ENCODE results near the gene ZNRD2.

The ZNRD2 gene

GRCh38 chr11:65589444-65590239 is 19.4 kb downstream of the ZNRD2 start:
- WGBS, 2 experiments, result 74 to 76% methylated on average over 9 of the region's 9 CpGs
- Histone ChIP-seq H3K27me3 (ENCODE audit: control insufficient read depth, insufficient read depth, low read length, poor library complexity, severe bottlenecking) (peaks cover 63% of the 10 kb centered on the region), H3K27ac (ENCODE audit: insufficient read depth, low read depth, low read length, poor library complexity, severe bottlenecking) (no peak overlapping the region), H3K9me3 (ENCODE audit: control insufficient read depth, low read length) (no peaks in the 10 kb centered on the region), H3K36me3 (ENCODE audit: control insufficient read depth, insufficient read depth, low read length) (no peaks in the 10 kb centered on the region), H3K4me1 (ENCODE audit: control insufficient read depth, insufficient read depth, low read length) (peaks cover 22% of the 10 kb centered on the region), H3K4me3 (ENCODE audit: insufficient read depth, low read depth, low read length) (no peak overlapping the region)

GRCh38 chr11:65590240-65590738 is 20.0 kb downstream of the ZNRD2 start:
- H3K27me3 ChIP-seq (ENCODE audit: control insufficient read depth, insufficient read depth, low read length, poor library complexity, severe bottlenecking), result peaks cover 57% of the 10 kb centered on the region
- 88 to 90% methylated on average over 8 of the region's 8 CpGs for WGBS, 2 experiments
- H3K9me3 ChIP-seq (ENCODE audit: control insufficient read depth, low read length), result no peaks in the 10 kb centered on the region
- no peaks in the 10 kb centered on the region for H3K36me3 ChIP-seq (ENCODE audit: control insufficient read depth, insufficient read depth, low read length)
- peaks cover 22% of the 10 kb centered on the region for H3K4me1 ChIP-seq (ENCODE audit: control insufficient read depth, insufficient read depth, low read length)
- no peak overlapping the region for H3K4me3 ChIP-seq (ENCODE audit: insufficient read depth, low read depth, low read length)
- no peak overlapping the region for H3K27ac ChIP-seq (ENCODE audit: insufficient read depth, low read depth, low read length, poor library complexity, severe bottlenecking)

- H3K27me3 ChIP-seq (ENCODE audit: control insufficient read depth, insufficient read depth, low read length, poor library complexity, severe bottlenecking), result peaks cover 45% of the 10 kb centered on the region
- 5% methylated on average over 106 of the region's 106 CpGs for WGBS, 2 experiments
- no peak overlapping the region for H3K27ac ChIP-seq (ENCODE audit: insufficient read depth, low read depth, low read length, poor library complexity, severe bottlenecking)
- H3K9me3 ChIP-seq (ENCODE audit: control insufficient read depth, low read length), result no peaks in the 10 kb centered on the region
- no peaks in the 10 kb centered on the region for H3K36me3 ChIP-seq (ENCODE audit: control insufficient read depth, insufficient read depth, low read length)
- H3K4me3 ChIP-seq (ENCODE audit: insufficient read depth, low read depth, low read length), result peak overlapping the region; percentile 49
- H3K4me1 ChIP-seq (ENCODE audit: control insufficient read depth, insufficient read depth, low read length), result peaks cover 17% of the 10 kb centered on the region
Observed at GRCh38 chr11:65591939-65592857, 21.9 kb downstream of the ZNRD2 start.

- no peak overlapping the region for H3K27ac ChIP-seq (ENCODE audit: insufficient read depth, low read depth, low read length, poor library complexity, severe bottlenecking)
- H3K4me3 ChIP-seq (ENCODE audit: insufficient read depth, low read depth, low read length), result no peak overlapping the region
- peaks cover 4% of the 10 kb centered on the region for H3K36me3 ChIP-seq (ENCODE audit: control insufficient read depth, insufficient read depth, low read length)
- 71 to 73% methylated on average over 22 of the region's 22 CpGs for WGBS, 2 experiments
- H3K4me1 ChIP-seq (ENCODE audit: control insufficient read depth, insufficient read depth, low read length), result peaks cover 10% of the 10 kb centered on the region
- peaks cover 45% of the 10 kb centered on the region for H3K27me3 ChIP-seq (ENCODE audit: control insufficient read depth, insufficient read depth, low read length, poor library complexity, severe bottlenecking)
- no peaks in the 10 kb centered on the region for H3K9me3 ChIP-seq (ENCODE audit: control insufficient read depth, low read length)
Observed at GRCh38 chr11:65592858-65593517, 22.7 kb downstream of the ZNRD2 start.

- H3K4me3 ChIP-seq (ENCODE audit: insufficient read depth, low read depth, low read length), result no peak overlapping the region
- no peaks in the 10 kb centered on the region for H3K9me3 ChIP-seq (ENCODE audit: control insufficient read depth, low read length)
- H3K4me1 ChIP-seq (ENCODE audit: control insufficient read depth, insufficient read depth, low read length), result peaks cover 4% of the 10 kb centered on the region
- peaks cover 11% of the 10 kb centered on the region for H3K36me3 ChIP-seq (ENCODE audit: control insufficient read depth, insufficient read depth, low read length)
- peaks cover 45% of the 10 kb centered on the region for H3K27me3 ChIP-seq (ENCODE audit: control insufficient read depth, insufficient read depth, low read length, poor library complexity, severe bottlenecking)
- no peak overlapping the region for H3K27ac ChIP-seq (ENCODE audit: insufficient read depth, low read depth, low read length, poor library complexity, severe bottlenecking)
- 84 to 86% methylated on average over 26 of the region's 26 CpGs for WGBS, 2 experiments
Observed at GRCh38 chr11:65593518-65594414, 23.5 kb downstream of the ZNRD2 start.

- H3K9me3 ChIP-seq (ENCODE audit: control insufficient read depth, low read length), result no peaks in the 10 kb centered on the region
- H3K36me3 ChIP-seq (ENCODE audit: control insufficient read depth, insufficient read depth, low read length), result peaks cover 11% of the 10 kb centered on the region
- 90 to 94% methylated on average over 3 of the region's 3 CpGs for WGBS, 2 experiments
- peaks cover 42% of the 10 kb centered on the region for H3K27me3 ChIP-seq (ENCODE audit: control insufficient read depth, insufficient read depth, low read length, poor library complexity, severe bottlenecking)
- H3K4me1 ChIP-seq (ENCODE audit: control insufficient read depth, insufficient read depth, low read length), result peaks cover 4% of the 10 kb centered on the region
- H3K4me3 ChIP-seq (ENCODE audit: insufficient read depth, low read depth, low read length), result no peak overlapping the region
- no peak overlapping the region for H3K27ac ChIP-seq (ENCODE audit: insufficient read depth, low read depth, low read length, poor library complexity, severe bottlenecking)
Observed at GRCh38 chr11:65595131-65595530, 24.9 kb downstream of the ZNRD2 start.

GRCh38 chr11:65595543-65596281 is 25.4 kb downstream of the ZNRD2 start, which contains the start of gene KCNK7:
Gene KCNK7, minus strand, starts transcription at chr11:65595800. Its CDS starts 28 bp downstream, at chr11:65595772.
- Histone ChIP-seq H3K36me3 (ENCODE audit: control insufficient read depth, insufficient read depth, low read length) (peaks cover 11% of the 10 kb centered on the region), H3K4me1 (ENCODE audit: control insufficient read depth, insufficient read depth, low read length) (peaks cover 4% of the 10 kb centered on the region), H3K4me3 (ENCODE audit: insufficient read depth, low read depth, low read length) (no peak within 1 kb of the TSS), H3K27me3 (ENCODE audit: control insufficient read depth, insufficient read depth, low read length, poor library complexity, severe bottlenecking) (peaks cover 36% of the 10 kb centered on the region), H3K9me3 (ENCODE audit: control insufficient read depth, low read length) (no peaks in the 10 kb centered on the region), H3K27ac (ENCODE audit: insufficient read depth, low read depth, low read length, poor library complexity, severe bottlenecking) (no peak within 1 kb of the TSS)
- WGBS, 2 experiments, result 77 to 85% methylated on average over 12 of the region's 12 CpGs

GRCh38 chr11:65596520-65596919 is 26.2 kb downstream of the ZNRD2 start:
- WGBS, 2 experiments, result 84 to 87% methylated on average over 6 of the region's 6 CpGs
- Histone ChIP-seq H3K9me3 (ENCODE audit: control insufficient read depth, low read length) (no peaks in the 10 kb centered on the region), H3K36me3 (ENCODE audit: control insufficient read depth, insufficient read depth, low read length) (peaks cover 11% of the 10 kb centered on the region), H3K4me3 (ENCODE audit: insufficient read depth, low read depth, low read length) (no peak overlapping the region), H3K27ac (ENCODE audit: insufficient read depth, low read depth, low read length, poor library complexity, severe bottlenecking) (no peak overlapping the region), H3K4me1 (ENCODE audit: control insufficient read depth, insufficient read depth, low read length) (no peaks in the 10 kb centered on the region), H3K27me3 (ENCODE audit: control insufficient read depth, insufficient read depth, low read length, poor library complexity, severe bottlenecking) (peaks cover 28% of the 10 kb centered on the region)

All from ectodermal cell (in vitro differentiated cells).